WI38 (cell line): ENCODE results near the gene ZNF343.

Source experiments
- H3K4me3 ChIP-seq: 2 replicates; pipeline ENCODE4 v1.5.1; 2011; ENCODE audit warnings: low read depth, mild to moderate bottlenecking, control low read depth, low read length
- CTCF ChIP-seq: IDR thresholded peaks from 2 replicates; pipeline ENCODE4 v1.5.1; 2012; ENCODE audit warnings: low read depth, mild to moderate bottlenecking, control low read depth, low read length

ZNF343 gene

GRCh38 chr20:2449386-2449785 is 59.3 kb downstream of the ZNF343 start:
- TF ChIP-seq CTCF = no peak
- no peak overlapping the region for H3K4me3 ChIP-seq

GRCh38 chr20:2446845-2447244 is 61.9 kb downstream of the ZNF343 start:
- TF ChIP-seq CTCF = no peak
- no peak overlapping the region for H3K4me3 ChIP-seq
